Panc1 (cell line): Measurements from ENCODE around the gene RNF125. TPM values are rescaled to one million over a fixed set of nuclear protein-coding genes. Genes with fewer than 3 reads are reported as not detected.

Experiments used
- ATAC-seq: fragments of 200-7000 bp; cut with Tn5 transposase; 2 replicates; pipeline ENCODE4 v1.9.1; 2020; ENCODE audit warnings: mild to moderate bottlenecking, moderate library complexity
- BruUV-seq: library from RNA; stranded (reverse); fragments of 400-500 nt; replicated peaks from 2 replicates; lab custom pipeline; 2021; lab: Mats Ljungman, UMichigan
- CTCF ChIA-PET: fragments of 300-600 bp; sonication (Branson Sonifier 250); formaldehyde crosslinking; loops from one replicate; lab custom pipeline; 2022; ENCODE audit warnings: antibody characterized with exemption; lab: Charles Lee
- POLR2A ChIA-PET: fragments of 300-600 bp; sonication (Branson Sonifier 250); formaldehyde crosslinking; loops from one replicate; lab custom pipeline; 2022; ENCODE audit warnings: antibody characterized with exemption; lab: Charles Lee
- DNase-seq: peaks from one replicate; pipeline ENCODE4 v3.0.0-alpha.2; 2010; ENCODE audit warnings: low read depth, low spot score
- H3K27ac ChIP-seq: 2 replicates; pipeline ENCODE4 v1.5.1; 2011; ENCODE audit warnings: mild to moderate bottlenecking, low read length, inconsistent platforms
- H3K27me3 ChIP-seq: fragments of 200-500 bp; sonication (Bioruptor generic); 2 replicates; pipeline ENCODE4 v1.6.0; 2014; ENCODE audit warnings: low read length, inconsistent platforms; ENCODE audit not compliant: control insufficient read depth, insufficient read depth
- H3K36me3 ChIP-seq: fragments of 200-500 bp; sonication (Bioruptor generic); 2 replicates; pipeline ENCODE4 v1.5.1; 2014; ENCODE audit warnings: inconsistent platforms, mild to moderate bottlenecking, low read length, moderate library complexity; ENCODE audit not compliant: control insufficient read depth, insufficient read depth
- H3K4me1 ChIP-seq: 2 replicates; pipeline ENCODE4 v1.5.1; 2011; ENCODE audit warnings: inconsistent platforms, mild to moderate bottlenecking, low read length, moderate library complexity; ENCODE audit not compliant: control insufficient read depth, insufficient read depth
- H3K4me3 ChIP-seq, 2 experiments: 2 replicates each; pipeline ENCODE4 v1.5.1; 2011 to 2012; ENCODE audit warnings: low read depth in 2 of 2, low read length in 2 of 2, mild to moderate bottlenecking in 2 of 2, inconsistent platforms in 1 of 2, moderate library complexity in 1 of 2
- H3K9me3 ChIP-seq: fragments of 200-500 bp; sonication (Bioruptor generic); 2 replicates; pipeline ENCODE4 v1.5.1; 2014; ENCODE audit warnings: low read depth, mild to moderate bottlenecking, inconsistent platforms, low read length, moderate library complexity; ENCODE audit not compliant: control insufficient read depth, insufficient read depth
- CTCF ChIP-seq: fragments of 450-650 bp; IDR thresholded peaks from 2 replicates; pipeline ENCODE4 v1.5.1; 2017; ENCODE audit warnings: mild to moderate bottlenecking
- POLR2AphosphoS5 ChIP-seq: IDR thresholded peaks from 2 replicates; pipeline ENCODE4 v1.6.1; 2012; ENCODE audit warnings: mild to moderate bottlenecking, low read depth, low read length, moderate library complexity
- SIN3A ChIP-seq: IDR thresholded peaks from 2 replicates; pipeline ENCODE4 v1.6.1; 2012; ENCODE audit warnings: low read depth, mild to moderate bottlenecking, low read length, moderate library complexity, borderline replicate concordance; ENCODE audit not compliant: insufficient read depth
- TCF7L2 ChIP-seq: IDR thresholded peaks from 2 replicates; pipeline ENCODE4 v1.6.1; 2011; ENCODE audit warnings: mild to moderate bottlenecking, low read depth, low read length, inconsistent platforms
- in situ Hi-C: cut with HindIII; loops from 2 replicates; pipeline ENCODE4 v1.10.0; 2016; ENCODE audit warnings: low sequenced_read_pairs, low pct_unique_long_range_greater_than_20kb
- intact Hi-C: fragments of 100-400 bp; cut with micrococcal nuclease; formaldehyde crosslinking; loops from one replicate; pipeline ENCODE4 v1.10.0; 2022; ENCODE audit not compliant: unreplicated experiment
- total RNA-seq: library from RNA; stranded (reverse); gene quantifications from one replicate; pipeline ENCODE4 v1.2.1, GENCODE V29; 2021; ENCODE audit not compliant: unreplicated experiment
- TF ChIP-seq, protein P1 (sequence below), 2 experiments: IDR thresholded peaks; 2 replicates each; pipeline ENCODE4 v1.6.1; 2011 to 2012; ENCODE audit warnings: low read depth in 2 of 2, control low read depth in 1 of 2, low read length in 1 of 2, mild to moderate bottlenecking in 1 of 2, moderate library complexity in 1 of 2; ENCODE audit not compliant: insufficient read depth in 1 of 2

Gene RNF125
- total RNA-seq, 1 experiment from 2014 or later = 0.57 TPM

DNA sequence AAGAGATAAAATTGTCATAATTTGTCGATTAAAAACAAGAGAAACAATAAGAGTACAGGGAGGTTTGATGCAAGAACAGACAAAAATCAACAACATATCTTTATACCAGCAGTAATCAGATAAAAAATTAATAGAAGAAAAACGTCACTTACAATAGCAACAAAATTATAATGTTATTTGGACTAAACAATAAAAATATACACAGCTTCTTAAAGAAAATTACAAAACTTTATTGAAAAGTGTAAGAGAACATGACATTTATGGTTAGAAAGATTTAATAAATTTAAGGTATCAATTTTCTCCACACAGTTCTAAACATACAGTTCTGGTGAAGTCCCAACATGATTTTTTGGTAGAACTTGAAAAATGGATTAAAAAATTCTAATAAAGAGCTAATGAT, 85.9 kb downstream of the RNF125 start:
- Histone ChIP-seq H3K36me3 (no peaks in the 10 kb centered on the region), H3K9me3 (no peaks in the 10 kb centered on the region), H3K4me1 (no peaks in the 10 kb centered on the region), H3K4me3 (no peak overlapping the region), H3K27me3 (no peaks in the 10 kb centered on the region), H3K27ac (no peak overlapping the region)
- in situ Hi-C loops (no loop called here), intact Hi-C loops (no loop called here)
- POLR2A ChIA-PET = no interaction called here
- ATAC-seq (no peak), DNase-seq (no peak)
- no peak for TF ChIP-seq POLR2AphosphoS5
- no peak for TF ChIP-seq TCF7L2
- no peak for TF ChIP-seq SIN3A
- BruUV-seq = no TSS peak
- CTCF ChIA-PET = no interaction called here

- intact Hi-C loops (no loop called here), in situ Hi-C loops (no loop called here)
- peaks cover 6% of the 10 kb centered on the region for H3K36me3 ChIP-seq
- no peak for TF ChIP-seq CTCF
- TF ChIP-seq, protein P1, sequence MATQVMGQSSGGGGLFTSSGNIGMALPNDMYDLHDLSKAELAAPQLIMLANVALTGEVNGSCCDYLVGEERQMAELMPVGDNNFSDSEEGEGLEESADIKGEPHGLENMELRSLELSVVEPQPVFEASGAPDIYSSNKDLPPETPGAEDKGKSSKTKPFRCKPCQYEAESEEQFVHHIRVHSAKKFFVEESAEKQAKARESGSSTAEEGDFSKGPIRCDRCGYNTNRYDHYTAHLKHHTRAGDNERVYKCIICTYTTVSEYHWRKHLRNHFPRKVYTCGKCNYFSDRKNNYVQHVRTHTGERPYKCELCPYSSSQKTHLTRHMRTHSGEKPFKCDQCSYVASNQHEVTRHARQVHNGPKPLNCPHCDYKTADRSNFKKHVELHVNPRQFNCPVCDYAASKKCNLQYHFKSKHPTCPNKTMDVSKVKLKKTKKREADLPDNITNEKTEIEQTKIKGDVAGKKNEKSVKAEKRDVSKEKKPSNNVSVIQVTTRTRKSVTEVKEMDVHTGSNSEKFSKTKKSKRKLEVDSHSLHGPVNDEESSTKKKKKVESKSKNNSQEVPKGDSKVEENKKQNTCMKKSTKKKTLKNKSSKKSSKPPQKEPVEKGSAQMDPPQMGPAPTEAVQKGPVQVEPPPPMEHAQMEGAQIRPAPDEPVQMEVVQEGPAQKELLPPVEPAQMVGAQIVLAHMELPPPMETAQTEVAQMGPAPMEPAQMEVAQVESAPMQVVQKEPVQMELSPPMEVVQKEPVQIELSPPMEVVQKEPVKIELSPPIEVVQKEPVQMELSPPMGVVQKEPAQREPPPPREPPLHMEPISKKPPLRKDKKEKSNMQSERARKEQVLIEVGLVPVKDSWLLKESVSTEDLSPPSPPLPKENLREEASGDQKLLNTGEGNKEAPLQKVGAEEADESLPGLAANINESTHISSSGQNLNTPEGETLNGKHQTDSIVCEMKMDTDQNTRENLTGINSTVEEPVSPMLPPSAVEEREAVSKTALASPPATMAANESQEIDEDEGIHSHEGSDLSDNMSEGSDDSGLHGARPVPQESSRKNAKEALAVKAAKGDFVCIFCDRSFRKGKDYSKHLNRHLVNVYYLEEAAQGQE (IDR thresholded peaks at IDR 0.05; ENCODE audit: insufficient read depth in 1 of 2, low read depth in 2 of 2, low read length in 1 of 2) = no peak
- TF ChIP-seq SIN3A = no peak
- no peak for TF ChIP-seq POLR2AphosphoS5
- TF ChIP-seq TCF7L2 = no peak
- no peak overlapping the region for H3K4me3 ChIP-seq
- H3K4me1 ChIP-seq = no peaks in the 10 kb centered on the region
- CTCF ChIA-PET = no interaction called here
- no peak for DNase-seq
- no TSS peak for BruUV-seq
- no peaks in the 10 kb centered on the region for H3K9me3 ChIP-seq
- H3K27me3 ChIP-seq = no peaks in the 10 kb centered on the region
- POLR2A ChIA-PET = no interaction called here
- no peak overlapping the region for H3K27ac ChIP-seq
- no peak for ATAC-seq
These were observed 91.4 kb downstream of the RNF125 start for GRCh38 chr18:32110005-32110404.

DNA sequence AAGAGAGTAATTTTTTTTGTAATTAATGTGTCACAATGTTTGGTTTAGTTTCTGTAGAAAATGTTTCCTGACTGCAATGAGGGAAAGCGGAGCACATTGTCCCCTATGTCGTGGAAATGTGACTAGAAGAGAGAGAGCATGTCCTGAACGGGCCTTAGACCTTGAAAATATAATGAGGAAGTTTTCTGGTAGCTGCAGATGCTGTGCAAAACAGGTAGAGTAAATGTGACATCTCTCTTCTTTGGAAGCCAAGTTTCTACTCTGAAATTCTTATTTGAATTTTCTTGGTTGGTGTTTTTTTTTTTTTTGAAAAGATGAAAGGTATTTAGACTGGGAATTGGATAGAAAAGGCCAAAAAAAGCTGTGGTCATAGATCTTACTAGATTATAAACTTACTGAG, 93.1 kb downstream of the RNF125 start:
- Histone ChIP-seq H3K27me3 (no peaks in the 10 kb centered on the region), H3K9me3 (no peaks in the 10 kb centered on the region), H3K4me3 (no peak overlapping the region), H3K27ac (no peak overlapping the region), H3K36me3 (peaks cover 6% of the 10 kb centered on the region), H3K4me1 (no peaks in the 10 kb centered on the region)
- no peak for TF ChIP-seq CTCF
- no peak for ATAC-seq
- in situ Hi-C loops = no loop called here
- intact Hi-C loops = no loop called here
- POLR2A ChIA-PET = no interaction called here
- CTCF ChIA-PET = no interaction called here
- no TSS peak for BruUV-seq
- DNase-seq = no peak
